Stomach (tissue), 9 donors: ENCODE data around the gene AFF4. TPM values are rescaled to one million over a fixed set of nuclear protein-coding genes. Genes with fewer than 3 reads are reported as not detected.

Source experiments
- DNase-seq, 2 donors: peaks; one replicate each; pipeline versions ENCODE4 v3.0.0 to v3.0.0-alpha.2; 2013 to 2019
- H3K27ac ChIP-seq, 5 donors: fragments of 200-600 bp in 4 of 5; sonication (generic) in 4 of 5; one replicate each; pipeline ENCODE4 v1.5.1; 2013 to 2019; ENCODE audit warnings: mild to moderate bottlenecking in 1 of 5, moderate library complexity in 1 of 5
- H3K27me3 ChIP-seq, 3 donors: fragments of 200-600 bp; sonication (generic); one replicate each; pipeline ENCODE4 v1.5.1; 2017 to 2019; ENCODE audit warnings: mixed run types in 1 of 3
- H3K36me3 ChIP-seq, 4 donors: fragments of 200-600 bp; sonication (generic); 1 replicate in 3 of 4; 2 replicates in 1 of 4; pipeline ENCODE4 v1.5.1; 2016 to 2019
- H3K4me1 ChIP-seq, 4 donors: fragments of 200-600 bp; sonication (generic); one replicate each; pipeline ENCODE4 v1.5.1; 2016 to 2019
- H3K4me3 ChIP-seq, 4 donors: fragments of 200-600 bp; sonication (generic) in 3 of 4; one replicate each; pipeline ENCODE4 v1.5.1; 2016 to 2019; ENCODE audit warnings: mild to moderate bottlenecking in 1 of 4
- H3K9me3 ChIP-seq, 4 donors: fragments of 200-600 bp; sonication (generic); one replicate each; pipeline ENCODE4 v1.5.1; 2016 to 2019
- EP300 ChIP-seq: sonication (generic); formaldehyde crosslinking; IDR thresholded peaks from one replicate; pipeline ENCODE4 v1.6.1; 2017; ENCODE audit warnings: antibody characterized with exemption
- POLR2A ChIP-seq, 4 donors: fragments of 450-650 bp; IDR thresholded peaks; one replicate each; pipeline ENCODE4 v1.6.1; 2016; ENCODE audit warnings: antibody characterized with exemption in 4 of 4, control low read depth in 2 of 4, mild to moderate bottlenecking in 1 of 4, moderate library complexity in 1 of 4
- POLR2AphosphoS5 ChIP-seq, 3 donors: sonication (generic); formaldehyde crosslinking; IDR thresholded peaks; one replicate each; pipeline ENCODE4 v1.6.1; 2016; ENCODE audit warnings: antibody characterized with exemption in 3 of 3
- WGBS, 5 donors: extraction: QIAGEN DNeasy Blood & Tissue Kit in 3 of 5; methylation state at CpG; one replicate each; pipeline versions ENCODE4 v1.1.5 to v1.1.7; 2013 to 2018; 5-methylcytosine and 5-hydroxymethylcytosine counted together
- intact Hi-C: fragments of 100-400 bp; cut with DNase I; formaldehyde crosslinking; loops from one replicate; pipeline ENCODE4 v1.15.1; 2023; ENCODE audit warnings: low total_unique reads
- polyA plus RNA-seq, 3 donors: library from polyadenylated mRNA; stranded (reverse); fragments of 200-250 nt; gene quantifications; one replicate each; pipeline ENCODE4 v1.2.3, GENCODE V29; 2013
- total RNA-seq, 5 donors: library from RNA; depleted of rRNA; stranded (reverse); fragments of >200 nt; gene quantifications; one replicate each; pipeline versions ENCODE4 v1.1.0 to v1.2.3, GENCODE V29; 2014 to 2016
- TF ChIP-seq, protein P1 (sequence below), 7 experiments: fragments of 450-650 bp in 4 of 7; fragments of 200-600 bp in 3 of 7; sonication (generic) in 3 of 7; IDR thresholded peaks; one replicate each; pipeline ENCODE4 v1.5.1; 2016 to 2019; ENCODE audit warnings: antibody characterized with exemption in 7 of 7, control low read depth in 2 of 7, mild to moderate bottlenecking in 1 of 7
- donor health status: healthy with polysubstance abuse.
- donor health status: Bipolar disorder and iron deficiency.
- donor health status: healthy.

AFF4 gene
- total and polyA plus RNA-seq, 8 donors: 7.0 to 133 (median 50.9) TPM

DNA sequence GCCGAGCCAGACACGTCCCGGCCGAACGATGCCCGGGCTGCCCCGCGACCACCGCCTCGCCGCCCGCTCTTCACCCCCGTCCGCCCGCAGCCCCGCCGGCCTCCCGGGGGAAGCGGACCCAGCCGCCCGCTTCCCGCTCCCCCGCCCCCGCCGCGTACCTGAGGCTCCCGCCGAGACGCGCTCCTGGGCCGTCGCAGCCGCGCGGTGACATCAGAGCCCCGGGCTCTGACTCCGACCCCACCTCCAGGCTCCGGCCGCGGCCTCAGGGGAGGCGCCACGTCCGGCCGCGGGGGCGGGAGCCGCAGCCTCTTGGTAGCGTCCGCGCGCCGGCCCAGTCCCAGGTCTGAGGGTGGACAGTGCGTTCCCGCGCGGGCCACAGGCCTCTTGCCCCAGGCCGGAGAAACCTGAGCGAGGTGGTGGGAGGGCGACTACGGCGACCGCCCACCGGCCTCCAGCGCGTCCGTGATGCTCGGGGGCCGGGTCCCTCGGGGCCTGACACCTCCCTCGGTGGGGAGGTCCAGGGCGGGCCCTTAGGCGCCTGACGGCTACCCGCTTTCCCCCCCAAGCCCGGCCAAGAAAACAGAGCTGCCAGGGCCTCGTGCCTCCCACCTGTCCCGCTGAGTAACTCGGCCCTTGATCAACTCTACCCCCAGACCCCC is 132.9 kb downstream of the AFF4 start, which contains the start of gene SHROOM1:
Gene SHROOM1 (minus strand): TSS at position 212 of the 659 bp plus-strand sequence. CDS start 4,507 bp downstream, outside the sequence.
- H3K4me3 ChIP-seq: peak within 1 kb of the TSS; percentile 74 to 83 (median 79)

DNA sequence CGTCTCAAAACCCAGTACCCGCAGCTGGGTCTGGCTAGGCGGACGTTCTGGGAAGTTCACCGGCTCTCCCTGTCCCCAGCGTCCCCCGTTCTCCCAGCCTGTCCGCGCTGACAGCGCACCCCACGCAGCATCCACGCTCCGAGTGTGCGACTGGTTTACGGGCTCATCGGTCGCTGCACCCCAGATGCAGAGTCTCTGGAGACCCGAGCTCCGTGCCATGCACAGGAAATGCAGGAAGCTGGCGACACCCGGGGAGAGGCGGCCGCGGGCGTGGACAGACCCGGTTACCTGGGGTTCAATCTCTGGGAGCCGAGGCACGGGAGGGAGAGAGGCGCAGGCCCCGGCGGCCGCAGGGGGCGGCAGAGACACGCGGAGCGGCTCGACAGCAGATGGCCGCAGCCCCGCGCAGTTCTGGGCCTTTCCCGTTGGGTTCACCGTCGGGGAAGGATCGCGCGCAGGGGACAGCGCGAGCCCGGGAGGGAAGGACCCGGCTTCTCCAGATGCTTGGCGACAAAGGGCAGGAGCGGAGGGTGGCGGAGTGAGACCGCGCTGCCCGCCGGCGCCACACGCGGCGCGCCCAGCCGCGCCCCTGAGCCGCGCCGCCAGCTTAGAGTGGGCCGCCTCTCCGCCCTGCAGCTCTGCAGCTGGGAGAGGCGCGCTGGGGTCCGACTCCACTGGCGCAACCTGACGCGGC is 133.5 kb downstream of the AFF4 start:
- intact Hi-C loops: no loop called here
- TF ChIP-seq POLR2A (IDR thresholded peaks at IDR 0.05): no peak
- no peak for TF ChIP-seq EP300
- peak in 2 of 3 donors; percentile 46 to 67 for TF ChIP-seq POLR2AphosphoS5 (IDR thresholded peaks at IDR 0.05)
- TF ChIP-seq, protein P1, sequence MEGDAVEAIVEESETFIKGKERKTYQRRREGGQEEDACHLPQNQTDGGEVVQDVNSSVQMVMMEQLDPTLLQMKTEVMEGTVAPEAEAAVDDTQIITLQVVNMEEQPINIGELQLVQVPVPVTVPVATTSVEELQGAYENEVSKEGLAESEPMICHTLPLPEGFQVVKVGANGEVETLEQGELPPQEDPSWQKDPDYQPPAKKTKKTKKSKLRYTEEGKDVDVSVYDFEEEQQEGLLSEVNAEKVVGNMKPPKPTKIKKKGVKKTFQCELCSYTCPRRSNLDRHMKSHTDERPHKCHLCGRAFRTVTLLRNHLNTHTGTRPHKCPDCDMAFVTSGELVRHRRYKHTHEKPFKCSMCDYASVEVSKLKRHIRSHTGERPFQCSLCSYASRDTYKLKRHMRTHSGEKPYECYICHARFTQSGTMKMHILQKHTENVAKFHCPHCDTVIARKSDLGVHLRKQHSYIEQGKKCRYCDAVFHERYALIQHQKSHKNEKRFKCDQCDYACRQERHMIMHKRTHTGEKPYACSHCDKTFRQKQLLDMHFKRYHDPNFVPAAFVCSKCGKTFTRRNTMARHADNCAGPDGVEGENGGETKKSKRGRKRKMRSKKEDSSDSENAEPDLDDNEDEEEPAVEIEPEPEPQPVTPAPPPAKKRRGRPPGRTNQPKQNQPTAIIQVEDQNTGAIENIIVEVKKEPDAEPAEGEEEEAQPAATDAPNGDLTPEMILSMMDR (IDR thresholded peaks at IDR 0.05): peak in 5 of 7 experiments; percentile 73 to 91 (median 86)
- Histone ChIP-seq H3K27me3 (peaks cover 0 to 64% (median 5%) of the 10 kb centered on the region in 3 donors), H3K27ac (peak overlapping the region; percentile 87 to 92 (median 90)), H3K36me3 (peaks cover 0 to 17% (median 11%) of the 10 kb centered on the region in 4 donors), H3K4me1 (peaks cover 8 to 53% (median 30%) of the 10 kb centered on the region in 4 donors), H3K4me3 (peak overlapping the region; percentile 74 to 83 (median 79)), H3K9me3 (no peaks in the 10 kb centered on the region)
- DNase-seq: peak; percentile 87 to 94
- 2 to 7% (median 3%) methylated on average over 3 to 75 of the region's 75 CpGs for WGBS, 5 donors

More for the DNA sequence above, 132.9 kb downstream of the AFF4 start, which contains the start of gene SHROOM1:
- Histone ChIP-seq H3K27me3 (peaks cover 0 to 58% (median 0%) of the 10 kb centered on the region in 3 donors), H3K36me3 (peaks cover 0 to 10% (median 4%) of the 10 kb centered on the region in 4 donors), H3K4me1 (peaks cover 8 to 48% (median 30%) of the 10 kb centered on the region in 4 donors), H3K27ac (peak within 1 kb of the TSS; percentile 87 to 92 (median 90)), H3K9me3 (no peaks in the 10 kb centered on the region)
- WGBS, 5 donors: 3 to 10% (median 3%) methylated on average over 19 to 78 of the region's 78 CpGs
- intact Hi-C loops: no loop called here
- peak; percentile 80 to 88 for DNase-seq
- peak in 2 of 3 donors; percentile 70 to 76 for TF ChIP-seq POLR2AphosphoS5 (IDR thresholded peaks at IDR 0.05)
- TF ChIP-seq, protein P1 (IDR thresholded peaks at IDR 0.05): no peak
- no peak for TF ChIP-seq POLR2A (IDR thresholded peaks at IDR 0.05)
- no peak for TF ChIP-seq EP300

DNA sequence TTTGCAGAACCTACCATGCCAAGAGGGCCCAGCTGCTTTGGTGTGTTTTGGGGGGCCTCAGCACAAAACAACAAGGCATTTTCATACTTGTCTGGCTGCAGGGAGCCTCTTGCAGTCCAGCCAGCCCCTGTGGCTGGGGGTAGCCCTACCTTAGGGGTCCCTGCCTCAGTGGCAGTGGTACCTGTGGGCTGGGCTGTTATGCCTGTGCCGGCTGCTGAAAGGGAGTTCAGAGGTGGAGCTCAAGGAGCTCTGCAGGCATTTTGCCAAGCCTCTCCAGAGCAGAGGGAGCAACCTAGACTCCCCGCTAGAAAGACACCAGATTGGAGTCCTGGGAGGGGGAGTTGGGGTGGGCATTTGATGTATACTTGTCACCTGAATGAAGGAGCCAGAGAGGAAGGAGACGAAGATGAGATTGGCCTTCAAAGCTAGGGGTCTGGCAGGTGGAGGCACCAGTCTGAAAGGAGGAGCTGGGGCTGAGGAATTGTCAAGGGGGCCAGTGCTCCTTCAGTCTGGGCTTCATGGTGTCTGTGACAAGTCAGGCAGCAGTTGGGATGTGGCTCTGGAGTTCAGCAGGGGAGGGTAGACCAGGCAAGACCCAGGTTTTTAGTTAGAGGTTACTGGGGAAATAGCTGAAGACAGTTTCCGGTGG is 134.5 kb downstream of the AFF4 start:
- Histone ChIP-seq H3K27me3 (peaks cover 0 to 72% (median 5%) of the 10 kb centered on the region in 3 donors), H3K9me3 (no peaks in the 10 kb centered on the region), H3K27ac (peak overlapping the region in 3 of 5 donors; percentile 87 to 92 (median 90)), H3K4me3 (peak overlapping the region; percentile 74 to 83 (median 79)), H3K36me3 (peaks cover 0 to 26% (median 20%) of the 10 kb centered on the region in 4 donors), H3K4me1 (peaks cover 8 to 53% (median 30%) of the 10 kb centered on the region in 4 donors)
- intact Hi-C loops: no loop called here
- WGBS, 5 donors: 30 to 74% (median 56%) methylated on average over 2 to 4 of the region's 4 CpGs
- peak; percentile 34 to 51 for DNase-seq
- no peak for TF ChIP-seq EP300
- TF ChIP-seq, protein P1 (IDR thresholded peaks at IDR 0.05): no peak
- no peak for TF ChIP-seq POLR2AphosphoS5 (IDR thresholded peaks at IDR 0.05)
- no peak for TF ChIP-seq POLR2A (IDR thresholded peaks at IDR 0.05)
